Fibroblast of skin of left biceps (primary cell): ENCODE results near the gene WAPL.
"Not testable (repeated sequence)": the region's sequence is repeated elsewhere in the genome, so short reads cannot be mapped to it uniquely, and the experiment has no call there.

Experiments
- DNase-seq, 2 experiments: peaks; one replicate each; pipeline ENCODE4 v3.0.0-alpha.2; 2013; ENCODE audit warnings: low read depth in 2 of 2

The WAPL gene

GRCh38 chr10:86521678-86522509, at the start of gene WAPL:
Gene WAPL, minus strand, starts transcription at chr10:86521792. Its CDS starts 3,723 bp downstream, at chr10:86518069.
- DNase-seq = peak; percentile 72 to 75

- DNase-seq = no peak
Measured at GRCh38 chr10:86569335-86569734, 47.7 kb upstream of the WAPL start.

GRCh38 chr10:86566518-86566917, 44.9 kb upstream of the WAPL start:
- DNase-seq = not testable (repeated sequence)

- DNase-seq = not testable (repeated sequence)
Measured at GRCh38 chr10:86563338-86563737, 41.7 kb upstream of the WAPL start.

- DNase-seq = not testable (repeated sequence)
Measured at GRCh38 chr10:86558695-86559094, 37.1 kb upstream of the WAPL start.

GRCh38 chr10:86556933-86557649, 35.5 kb upstream of the WAPL start:
- DNase-seq = no peak

GRCh38 chr10:86556532-86556931, 34.9 kb upstream of the WAPL start:
- DNase-seq = no peak

- no peak for DNase-seq
Measured at GRCh38 chr10:86553639-86554038, 32.0 kb upstream of the WAPL start.

- DNase-seq = no peak
Measured at GRCh38 chr10:86553213-86553612, 31.6 kb upstream of the WAPL start.

- DNase-seq = no peak
Measured at GRCh38 chr10:86547296-86547695, 25.7 kb upstream of the WAPL start.

- DNase-seq = no peak
Measured at GRCh38 chr10:86545101-86545500, 23.5 kb upstream of the WAPL start.

GRCh38 chr10:86540016-86540415, 18.4 kb upstream of the WAPL start:
- DNase-seq = no peak

GRCh38 chr10:86538547-86538946, 17.0 kb upstream of the WAPL start:
- DNase-seq = no peak

- not testable (repeated sequence) for DNase-seq
Measured at GRCh38 chr10:86538040-86538439, 16.4 kb upstream of the WAPL start.

GRCh38 chr10:86536294-86536861, 14.8 kb upstream of the WAPL start:
- no peak for DNase-seq

- DNase-seq = no peak
Measured at GRCh38 chr10:86535132-86535882, 13.7 kb upstream of the WAPL start.

GRCh38 chr10:86533328-86533727, 11.7 kb upstream of the WAPL start:
- no peak for DNase-seq

- not testable (repeated sequence) for DNase-seq
Measured at GRCh38 chr10:86528736-86529135, 7.1 kb upstream of the WAPL start.

- no peak for DNase-seq
Measured at GRCh38 chr10:86526606-86527005, 5.0 kb upstream of the WAPL start.

GRCh38 chr10:86525713-86526112, 4.1 kb upstream of the WAPL start:
- not testable (repeated sequence) for DNase-seq

- DNase-seq = no peak
Measured at GRCh38 chr10:86524225-86524962, 2.8 kb upstream of the WAPL start.
